NCI-H226 (cell line): ENCODE results near the gene MAFB.
A peak's percentile ranks its signal among the peaks of the same experiment; 100 is the strongest.

Source experiments
- DNase-seq: peaks from one replicate; pipeline ENCODE4 v3.0.0-alpha.2; 2015

The MAFB gene

GRCh38 chr20:40652441-40652987 is 36.5 kb downstream of the MAFB start:
- DNase-seq = no peak

GRCh38 chr20:40651151-40651550 is 37.9 kb downstream of the MAFB start:
- DNase-seq = no peak

GRCh38 chr20:40650707-40651106 is 38.3 kb downstream of the MAFB start:
- no peak for DNase-seq

- no peak for DNase-seq
Observed at GRCh38 chr20:40648210-40649072, 40.6 kb downstream of the MAFB start.

GRCh38 chr20:40646813-40647212 is 42.2 kb downstream of the MAFB start:
- no peak for DNase-seq

- DNase-seq = no peak
Observed at GRCh38 chr20:40646361-40646760, 42.7 kb downstream of the MAFB start.

GRCh38 chr20:40644863-40645262 is 44.2 kb downstream of the MAFB start:
- no peak for DNase-seq

- peak; percentile 16 for DNase-seq
Observed at GRCh38 chr20:40643891-40644290, 45.1 kb downstream of the MAFB start.

- DNase-seq = no peak
Observed at GRCh38 chr20:40641809-40642208, 47.2 kb downstream of the MAFB start.

GRCh38 chr20:40641202-40641601 is 47.8 kb downstream of the MAFB start:
- DNase-seq = no peak

GRCh38 chr20:40640667-40641066 is 48.4 kb downstream of the MAFB start:
- DNase-seq = no peak

- no peak for DNase-seq
Observed at GRCh38 chr20:40639676-40640355, 49.2 kb downstream of the MAFB start.

- DNase-seq = no peak
Observed at GRCh38 chr20:40639132-40639531, 49.9 kb downstream of the MAFB start.

GRCh38 chr20:40638414-40638813 is 50.6 kb downstream of the MAFB start:
- no peak for DNase-seq

GRCh38 chr20:40637176-40637575 is 51.9 kb downstream of the MAFB start:
- DNase-seq = no peak

- DNase-seq = no peak
Observed at GRCh38 chr20:40636486-40636885, 52.5 kb downstream of the MAFB start.

GRCh38 chr20:40635971-40636370 is 53.1 kb downstream of the MAFB start:
- no peak for DNase-seq
